ENCODE results near the gene SMPD3. TPM values are rescaled to one million over a fixed set of nuclear protein-coding genes. Genes with fewer than 3 reads are reported as not detected.
A peak's percentile ranks its signal among the peaks of the same experiment; 100 is the strongest.

Gene SMPD3
- total RNA-seq, 1 experiment from 2014 or later, result 0.89 TPM

GRCh38 chr16:68447653-68448359 is 502 bp downstream of the SMPD3 start:
- no peaks in the 10 kb centered on the region for H3K9me2 ChIP-seq (ENCODE audit: insufficient read depth)
- no peaks in the 10 kb centered on the region for H3K4me1 ChIP-seq (ENCODE audit: control insufficient read depth in 1 of 2, insufficient read depth in 2 of 2, low read length in 2 of 2)
- H3K9me3 ChIP-seq (ENCODE audit: control insufficient read depth in 1 of 2, insufficient read depth in 1 of 2, low read depth in 1 of 2, low read length in 2 of 2), result no peaks in the 10 kb centered on the region
- H3K36me3 ChIP-seq (ENCODE audit: control insufficient read depth in 1 of 2, insufficient read depth in 2 of 2, low read length in 2 of 2), result no peaks in the 10 kb centered on the region
- no peak for DNase-seq (ENCODE audit: low read depth, low spot score)
- ATAC-seq, result no peak
- H2AFZ ChIP-seq (ENCODE audit: low read depth, low read length, poor library complexity, severe bottlenecking), result no peak overlapping the region
- ChIA-PET POLR2A (no interaction called here), CTCF (interaction anchor here (0.6 kb wide), 1 partner anchor 715 kb away, joined by 5 read pairs; no protein-coding TSS in a partner anchor), RAD21 (ENCODE audit: low non-redundant PET in 1 of 2, low total read pairs in 2 of 2, uncharacterized antibody in 2 of 2, unreplicated experiment in 2 of 2) (no interaction called here)
- no peak overlapping the region for H3K4me3 ChIP-seq (replicated peaks in 1 of 2; ENCODE audit: low read depth in 1 of 2, low read length in 2 of 2)
- H3K27ac ChIP-seq (ENCODE audit: low read depth, low read length), result no peak overlapping the region
- intact Hi-C loops (cut with micrococcal nuclease), result no loop called here
- peaks cover 15% of the 10 kb centered on the region for H3K27me3 ChIP-seq (ENCODE audit: insufficient read depth, low read length)
- no peak for TF ChIP-seq CBX3 (IDR thresholded peaks at IDR 0.05; ENCODE audit: low read depth)
- no peak for TF ChIP-seq CEBPB (IDR thresholded peaks at IDR 0.05; ENCODE audit: low read depth)
- TF ChIP-seq ELF1 (IDR thresholded peaks at IDR 0.05; ENCODE audit: borderline replicate concordance, low read depth), result no peak
- TF ChIP-seq JUND (IDR thresholded peaks at IDR 0.05), result no peak
- TF ChIP-seq ZBTB33 (IDR thresholded peaks at IDR 0.05; ENCODE audit: extremely low read depth, insufficient replicate concordance, low read length), result no peak
- no peak for TF ChIP-seq ZNF274 (IDR thresholded peaks at IDR 0.05; ENCODE audit: low read depth, low read length)
- no peak for TF ChIP-seq SRF (IDR thresholded peaks at IDR 0.05; ENCODE audit: low read depth)
- TF ChIP-seq YY1 (IDR thresholded peaks at IDR 0.05; ENCODE audit: extremely low read depth, insufficient replicate concordance, low read depth, low read length), result no peak
- no peak for TF ChIP-seq EZH2phosphoT487 (IDR thresholded peaks at IDR 0.05; ENCODE audit: borderline replicate concordance)
- no peak for TF ChIP-seq TCF7L2 (IDR thresholded peaks at IDR 0.05; ENCODE audit: borderline replicate concordance, extremely low read depth, insufficient read depth, insufficient read length)
- TF ChIP-seq RAD21 (IDR thresholded peaks at IDR 0.05; ENCODE audit: low read depth), result no peak
- peak overlapping the region; percentile 23; the same call in 1 of the 2 replicates for H3K4me2 ChIP-seq (ENCODE audit: low read length)
- no peaks in the 10 kb centered on the region for H4K20me1 ChIP-seq (ENCODE audit: insufficient read depth)
- BruUV-seq (replicated peaks), result no TSS peak
- H3K79me2 ChIP-seq (ENCODE audit: insufficient read depth, low read length), result no peaks in the 10 kb centered on the region
- H3K9ac ChIP-seq (ENCODE audit: low read length), result no peak overlapping the region

Measured in HCT116 (cell line).